ENCODE results near the gene VAV2.

DNA sequence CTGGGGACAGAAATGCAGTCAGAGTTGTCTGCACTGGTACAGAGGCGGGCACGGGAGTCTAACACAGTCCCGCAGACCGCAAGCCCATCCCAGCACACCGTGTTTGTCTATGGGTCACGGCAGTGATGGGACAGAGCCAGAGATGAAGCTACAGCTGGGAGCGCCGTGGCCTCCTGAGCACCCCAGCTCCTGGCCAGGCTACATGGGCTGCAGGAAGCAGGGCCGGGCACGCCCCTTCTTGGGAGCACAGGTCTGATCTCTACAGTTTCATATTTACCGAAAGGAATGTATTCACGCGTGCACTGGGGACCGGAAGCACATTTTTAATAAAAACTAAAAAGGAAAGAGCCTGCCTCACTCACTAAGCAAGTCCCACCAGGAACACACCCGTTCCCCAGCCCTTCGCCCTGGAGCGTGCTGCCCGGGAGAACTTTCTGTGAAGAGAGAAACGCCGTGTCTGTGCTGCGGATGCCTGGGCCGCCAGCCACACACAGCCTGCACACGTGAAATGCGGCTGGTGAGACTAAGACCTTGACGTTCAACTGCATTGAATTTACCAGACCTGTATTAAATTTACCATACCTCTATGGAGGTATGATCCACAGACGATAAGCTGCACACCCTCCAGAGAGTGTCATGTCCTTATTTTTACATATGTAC is 81.1 kb downstream of the VAV2 start:
- no peak for TF ChIP-seq EZH2 (IDR thresholded peaks at IDR 0.05; ENCODE audit: low read depth, unreplicated experiment)
- TF ChIP-seq, protein P1, sequence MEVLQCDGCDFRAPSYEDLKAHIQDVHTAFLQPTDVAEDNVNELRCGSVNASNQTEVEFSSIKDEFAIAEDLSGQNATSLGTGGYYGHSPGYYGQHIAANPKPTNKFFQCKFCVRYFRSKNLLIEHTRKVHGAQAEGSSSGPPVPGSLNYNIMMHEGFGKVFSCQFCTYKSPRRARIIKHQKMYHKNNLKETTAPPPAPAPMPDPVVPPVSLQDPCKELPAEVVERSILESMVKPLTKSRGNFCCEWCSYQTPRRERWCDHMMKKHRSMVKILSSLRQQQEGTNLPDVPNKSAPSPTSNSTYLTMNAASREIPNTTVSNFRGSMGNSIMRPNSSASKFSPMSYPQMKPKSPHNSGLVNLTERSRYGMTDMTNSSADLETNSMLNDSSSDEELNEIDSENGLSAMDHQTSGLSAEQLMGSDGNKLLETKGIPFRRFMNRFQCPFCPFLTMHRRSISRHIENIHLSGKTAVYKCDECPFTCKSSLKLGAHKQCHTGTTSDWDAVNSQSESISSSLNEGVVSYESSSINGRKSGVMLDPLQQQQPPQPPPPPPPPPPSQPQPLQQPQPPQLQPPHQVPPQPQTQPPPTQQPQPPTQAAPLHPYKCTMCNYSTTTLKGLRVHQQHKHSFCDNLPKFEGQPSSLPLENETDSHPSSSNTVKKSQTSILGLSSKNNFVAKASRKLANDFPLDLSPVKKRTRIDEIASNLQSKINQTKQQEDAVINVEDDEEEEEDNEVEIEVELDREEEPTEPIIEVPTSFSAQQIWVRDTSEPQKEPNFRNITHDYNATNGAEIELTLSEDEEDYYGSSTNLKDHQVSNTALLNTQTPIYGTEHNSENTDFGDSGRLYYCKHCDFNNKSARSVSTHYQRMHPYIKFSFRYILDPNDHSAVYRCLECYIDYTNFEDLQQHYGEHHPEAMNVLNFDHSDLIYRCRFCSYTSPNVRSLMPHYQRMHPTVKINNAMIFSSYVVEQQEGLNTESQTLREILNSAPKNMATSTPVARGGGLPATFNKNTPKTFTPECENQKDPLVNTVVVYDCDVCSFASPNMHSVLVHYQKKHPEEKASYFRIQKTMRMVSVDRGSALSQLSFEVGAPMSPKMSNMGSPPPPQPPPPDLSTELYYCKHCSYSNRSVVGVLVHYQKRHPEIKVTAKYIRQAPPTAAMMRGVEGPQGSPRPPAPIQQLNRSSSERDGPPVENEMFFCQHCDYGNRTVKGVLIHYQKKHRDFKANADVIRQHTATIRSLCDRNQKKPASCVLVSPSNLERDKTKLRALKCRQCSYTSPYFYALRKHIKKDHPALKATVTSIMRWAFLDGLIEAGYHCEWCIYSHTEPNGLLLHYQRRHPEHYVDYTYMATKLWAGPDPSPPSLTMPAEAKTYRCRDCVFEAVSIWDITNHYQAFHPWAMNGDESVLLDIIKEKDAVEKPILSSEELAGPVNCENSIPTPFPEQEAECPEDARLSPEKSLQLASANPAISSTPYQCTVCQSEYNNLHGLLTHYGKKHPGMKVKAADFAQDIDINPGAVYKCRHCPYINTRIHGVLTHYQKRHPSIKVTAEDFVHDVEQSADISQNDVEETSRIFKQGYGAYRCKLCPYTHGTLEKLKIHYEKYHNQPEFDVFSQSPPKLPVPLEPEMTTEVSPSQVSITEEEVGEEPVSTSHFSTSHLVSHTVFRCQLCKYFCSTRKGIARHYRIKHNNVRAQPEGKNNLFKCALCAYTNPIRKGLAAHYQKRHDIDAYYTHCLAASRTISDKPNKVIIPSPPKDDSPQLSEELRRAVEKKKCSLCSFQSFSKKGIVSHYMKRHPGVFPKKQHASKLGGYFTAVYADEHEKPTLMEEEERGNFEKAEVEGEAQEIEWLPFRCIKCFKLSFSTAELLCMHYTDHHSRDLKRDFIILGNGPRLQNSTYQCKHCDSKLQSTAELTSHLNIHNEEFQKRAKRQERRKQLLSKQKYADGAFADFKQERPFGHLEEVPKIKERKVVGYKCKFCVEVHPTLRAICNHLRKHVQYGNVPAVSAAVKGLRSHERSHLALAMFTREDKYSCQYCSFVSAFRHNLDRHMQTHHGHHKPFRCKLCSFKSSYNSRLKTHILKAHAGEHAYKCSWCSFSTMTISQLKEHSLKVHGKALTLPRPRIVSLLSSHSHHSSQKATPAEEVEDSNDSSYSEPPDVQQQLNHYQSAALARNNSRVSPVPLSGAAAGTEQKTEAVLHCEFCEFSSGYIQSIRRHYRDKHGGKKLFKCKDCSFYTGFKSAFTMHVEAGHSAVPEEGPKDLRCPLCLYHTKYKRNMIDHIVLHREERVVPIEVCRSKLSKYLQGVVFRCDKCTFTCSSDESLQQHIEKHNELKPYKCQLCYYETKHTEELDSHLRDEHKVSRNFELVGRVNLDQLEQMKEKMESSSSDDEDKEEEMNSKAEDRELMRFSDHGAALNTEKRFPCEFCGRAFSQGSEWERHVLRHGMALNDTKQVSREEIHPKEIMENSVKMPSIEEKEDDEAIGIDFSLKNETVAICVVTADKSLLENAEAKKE (CRISPR knock-in tag; IDR thresholded peaks at IDR 0.05) = no peak
- TF ChIP-seq, protein P2, sequence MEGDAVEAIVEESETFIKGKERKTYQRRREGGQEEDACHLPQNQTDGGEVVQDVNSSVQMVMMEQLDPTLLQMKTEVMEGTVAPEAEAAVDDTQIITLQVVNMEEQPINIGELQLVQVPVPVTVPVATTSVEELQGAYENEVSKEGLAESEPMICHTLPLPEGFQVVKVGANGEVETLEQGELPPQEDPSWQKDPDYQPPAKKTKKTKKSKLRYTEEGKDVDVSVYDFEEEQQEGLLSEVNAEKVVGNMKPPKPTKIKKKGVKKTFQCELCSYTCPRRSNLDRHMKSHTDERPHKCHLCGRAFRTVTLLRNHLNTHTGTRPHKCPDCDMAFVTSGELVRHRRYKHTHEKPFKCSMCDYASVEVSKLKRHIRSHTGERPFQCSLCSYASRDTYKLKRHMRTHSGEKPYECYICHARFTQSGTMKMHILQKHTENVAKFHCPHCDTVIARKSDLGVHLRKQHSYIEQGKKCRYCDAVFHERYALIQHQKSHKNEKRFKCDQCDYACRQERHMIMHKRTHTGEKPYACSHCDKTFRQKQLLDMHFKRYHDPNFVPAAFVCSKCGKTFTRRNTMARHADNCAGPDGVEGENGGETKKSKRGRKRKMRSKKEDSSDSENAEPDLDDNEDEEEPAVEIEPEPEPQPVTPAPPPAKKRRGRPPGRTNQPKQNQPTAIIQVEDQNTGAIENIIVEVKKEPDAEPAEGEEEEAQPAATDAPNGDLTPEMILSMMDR (conservative IDR thresholded peaks at IDR 0.05; ENCODE audit: low read depth in 2 of 2) = no peak
- TF ChIP-seq EZH2phosphoT487 (IDR thresholded peaks at IDR 0.05; ENCODE audit: unreplicated experiment) = no peak
- TF ChIP-seq, protein P3, sequence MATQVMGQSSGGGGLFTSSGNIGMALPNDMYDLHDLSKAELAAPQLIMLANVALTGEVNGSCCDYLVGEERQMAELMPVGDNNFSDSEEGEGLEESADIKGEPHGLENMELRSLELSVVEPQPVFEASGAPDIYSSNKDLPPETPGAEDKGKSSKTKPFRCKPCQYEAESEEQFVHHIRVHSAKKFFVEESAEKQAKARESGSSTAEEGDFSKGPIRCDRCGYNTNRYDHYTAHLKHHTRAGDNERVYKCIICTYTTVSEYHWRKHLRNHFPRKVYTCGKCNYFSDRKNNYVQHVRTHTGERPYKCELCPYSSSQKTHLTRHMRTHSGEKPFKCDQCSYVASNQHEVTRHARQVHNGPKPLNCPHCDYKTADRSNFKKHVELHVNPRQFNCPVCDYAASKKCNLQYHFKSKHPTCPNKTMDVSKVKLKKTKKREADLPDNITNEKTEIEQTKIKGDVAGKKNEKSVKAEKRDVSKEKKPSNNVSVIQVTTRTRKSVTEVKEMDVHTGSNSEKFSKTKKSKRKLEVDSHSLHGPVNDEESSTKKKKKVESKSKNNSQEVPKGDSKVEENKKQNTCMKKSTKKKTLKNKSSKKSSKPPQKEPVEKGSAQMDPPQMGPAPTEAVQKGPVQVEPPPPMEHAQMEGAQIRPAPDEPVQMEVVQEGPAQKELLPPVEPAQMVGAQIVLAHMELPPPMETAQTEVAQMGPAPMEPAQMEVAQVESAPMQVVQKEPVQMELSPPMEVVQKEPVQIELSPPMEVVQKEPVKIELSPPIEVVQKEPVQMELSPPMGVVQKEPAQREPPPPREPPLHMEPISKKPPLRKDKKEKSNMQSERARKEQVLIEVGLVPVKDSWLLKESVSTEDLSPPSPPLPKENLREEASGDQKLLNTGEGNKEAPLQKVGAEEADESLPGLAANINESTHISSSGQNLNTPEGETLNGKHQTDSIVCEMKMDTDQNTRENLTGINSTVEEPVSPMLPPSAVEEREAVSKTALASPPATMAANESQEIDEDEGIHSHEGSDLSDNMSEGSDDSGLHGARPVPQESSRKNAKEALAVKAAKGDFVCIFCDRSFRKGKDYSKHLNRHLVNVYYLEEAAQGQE (IDR thresholded peaks at IDR 0.05; ENCODE audit: unreplicated experiment) = no peak
- no peak for TF ChIP-seq POLR2AphosphoS5 (IDR thresholded peaks at IDR 0.05; ENCODE audit: low read depth)
- TF ChIP-seq, protein P4, sequence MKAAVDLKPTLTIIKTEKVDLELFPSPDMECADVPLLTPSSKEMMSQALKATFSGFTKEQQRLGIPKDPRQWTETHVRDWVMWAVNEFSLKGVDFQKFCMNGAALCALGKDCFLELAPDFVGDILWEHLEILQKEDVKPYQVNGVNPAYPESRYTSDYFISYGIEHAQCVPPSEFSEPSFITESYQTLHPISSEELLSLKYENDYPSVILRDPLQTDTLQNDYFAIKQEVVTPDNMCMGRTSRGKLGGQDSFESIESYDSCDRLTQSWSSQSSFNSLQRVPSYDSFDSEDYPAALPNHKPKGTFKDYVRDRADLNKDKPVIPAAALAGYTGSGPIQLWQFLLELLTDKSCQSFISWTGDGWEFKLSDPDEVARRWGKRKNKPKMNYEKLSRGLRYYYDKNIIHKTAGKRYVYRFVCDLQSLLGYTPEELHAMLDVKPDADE (IDR thresholded peaks at IDR 0.05) = no peak
- TF ChIP-seq NANOG (IDR thresholded peaks at IDR 0.05; ENCODE audit: borderline replicate concordance) = no peak
- no peak for TF ChIP-seq CREB1 (CRISPR knock-in tag; IDR thresholded peaks at IDR 0.05; ENCODE audit: low read depth)

All from GM23338 (cell line).